GM19397 (cell line): Measurements from ENCODE around the gene ETV6.
"Not testable (repeated sequence)": the region's sequence is repeated elsewhere in the genome, so short reads cannot be mapped to it uniquely, and the experiment has no call there.

ENCODE experiments used
- ATAC-seq: cut with Tn5 transposase; IDR thresholded peaks from one replicate; pipeline ENCODE4 v1.9.1; 2021; ENCODE audit warnings: mild to moderate bottlenecking, moderate library complexity; ENCODE audit not compliant: unreplicated experiment

Gene ETV6

GRCh38 chr12:11904124-11904523 is 254.7 kb downstream of the ETV6 start:
- no peak for ATAC-seq

- no peak for ATAC-seq
These were observed 256.1 kb downstream of the ETV6 start for GRCh38 chr12:11905534-11905933.

DNA sequence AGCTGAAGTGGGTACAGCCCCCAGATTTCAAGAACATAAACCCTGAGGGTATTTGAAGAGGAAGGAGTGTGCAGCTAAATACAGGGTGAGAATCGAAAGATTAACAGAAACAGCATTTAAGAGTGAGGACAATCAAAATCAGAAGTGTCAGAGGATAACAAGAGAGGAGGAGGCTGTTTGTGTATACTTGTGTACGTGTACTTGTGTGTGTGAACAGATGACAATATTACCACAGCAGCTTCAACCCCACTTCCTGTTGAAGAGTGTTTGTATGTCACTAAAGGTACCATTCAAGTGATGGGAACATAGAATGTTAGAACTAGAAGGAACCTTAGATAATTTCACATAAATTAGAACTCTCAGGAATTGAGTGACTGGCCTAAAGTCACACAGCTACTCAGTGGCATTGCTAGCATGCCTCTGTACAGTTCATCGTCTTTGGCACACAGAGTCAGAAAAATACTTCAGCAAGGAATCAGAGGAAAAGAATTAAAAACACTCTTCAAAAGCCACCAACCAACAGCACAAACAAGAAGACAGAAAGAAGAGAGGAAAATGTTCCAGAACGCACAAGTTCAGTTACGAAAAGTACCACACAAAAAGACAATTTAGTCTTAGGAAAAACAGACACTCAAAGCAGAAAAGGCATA is 256.9 kb downstream of the ETV6 start:
- ATAC-seq, result no peak

- ATAC-seq, result no peak
These were observed 258.2 kb downstream of the ETV6 start for GRCh38 chr12:11907625-11908024.

GRCh38 chr12:11909406-11909805 is 259.9 kb downstream of the ETV6 start:
- ATAC-seq, result not testable (repeated sequence)

GRCh38 chr12:11916113-11916512 is 266.6 kb downstream of the ETV6 start:
- no peak for ATAC-seq

GRCh38 chr12:11916771-11917170 is 267.3 kb downstream of the ETV6 start:
- no peak for ATAC-seq

DNA sequence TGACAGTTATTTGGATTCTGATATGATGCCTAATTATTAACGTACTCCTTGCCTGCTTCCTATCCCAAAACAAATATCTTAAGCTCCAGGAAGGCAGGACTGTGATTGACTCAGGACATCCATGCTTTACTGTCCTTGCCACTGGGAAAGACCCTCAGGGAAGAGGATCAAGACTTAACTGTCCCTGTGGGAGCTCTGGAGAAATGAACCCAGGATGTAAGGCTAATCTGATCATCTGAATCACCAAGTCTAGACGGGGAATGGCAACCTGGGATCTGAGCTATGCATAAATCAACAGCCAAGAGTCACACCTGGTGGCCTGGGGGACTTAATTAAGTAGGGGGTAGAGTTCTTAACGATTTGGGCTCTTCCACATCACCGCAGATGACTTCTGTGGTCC is 268.0 kb downstream of the ETV6 start:
- ATAC-seq, result no peak

DNA sequence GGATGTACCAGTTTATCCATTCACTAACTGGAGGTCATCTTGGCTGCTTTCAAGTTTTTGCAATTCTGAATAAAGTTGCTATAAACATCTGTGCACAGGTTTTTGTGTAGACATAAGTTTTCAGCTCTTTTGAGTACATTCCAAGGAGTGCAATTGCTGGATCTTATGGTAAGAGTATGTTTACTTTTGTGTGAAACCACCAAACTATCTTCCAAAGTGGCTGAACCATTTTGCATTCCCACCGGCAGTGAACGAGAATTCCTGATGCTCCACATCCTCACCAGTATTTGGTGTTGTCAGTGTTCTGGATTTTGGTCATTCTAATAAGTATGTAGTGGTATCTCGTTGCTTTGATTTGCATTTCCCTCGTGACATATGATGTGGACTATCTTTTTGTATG is 270.8 kb downstream of the ETV6 start:
- ATAC-seq, result no peak

DNA sequence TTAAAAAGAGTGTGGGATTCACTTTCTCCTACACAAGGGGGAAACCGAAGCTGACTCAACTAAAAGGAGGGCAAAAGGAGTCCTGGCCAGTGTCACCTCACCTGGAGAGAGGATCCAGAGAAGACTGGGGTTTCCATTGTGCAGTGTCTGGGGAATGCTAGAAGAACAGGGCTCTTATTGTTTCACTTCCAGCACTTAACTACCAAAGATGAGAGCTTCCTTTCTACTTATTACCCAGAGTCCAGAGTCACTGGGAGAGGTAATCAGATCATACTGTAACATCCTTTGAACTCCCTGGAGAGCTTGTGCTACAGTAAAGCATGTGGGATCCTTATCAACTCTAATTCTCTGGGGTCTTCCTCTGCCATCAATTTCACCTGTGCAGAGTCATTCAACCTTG is 272.9 kb downstream of the ETV6 start:
- ATAC-seq, result no peak

GRCh38 chr12:11923067-11923466 is 273.6 kb downstream of the ETV6 start:
- no peak for ATAC-seq

DNA sequence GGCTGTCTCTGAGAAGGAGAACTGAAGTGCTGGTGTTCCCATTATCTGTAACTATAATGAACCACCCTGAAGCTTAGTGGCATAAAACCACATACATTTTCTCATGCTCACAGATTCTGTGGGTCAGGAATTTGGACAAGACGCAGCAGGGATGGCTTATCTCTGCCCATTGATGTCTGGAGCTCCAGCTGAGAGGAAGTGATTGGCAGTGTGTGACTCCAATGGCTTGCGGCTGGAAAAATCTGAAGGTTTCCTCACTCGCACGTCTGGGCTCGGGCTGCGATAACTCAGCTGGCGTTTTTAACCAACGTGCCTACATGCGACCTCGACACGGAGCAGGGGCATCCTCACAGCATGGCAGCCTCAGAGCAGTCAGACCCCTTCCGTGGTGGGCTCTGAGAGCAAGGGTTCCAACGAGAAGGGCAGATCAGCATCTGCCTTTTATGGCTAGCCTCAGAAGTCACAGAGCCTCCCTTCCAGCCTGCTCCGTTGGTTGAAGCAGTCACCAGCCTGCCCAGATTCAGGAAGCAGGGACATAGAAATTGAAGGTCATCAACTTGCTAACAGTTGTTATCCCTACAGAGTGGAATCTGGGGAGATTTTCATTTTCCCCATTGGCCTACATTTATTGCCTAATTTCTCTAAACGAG is 277.9 kb downstream of the ETV6 start:
- no peak for ATAC-seq

- no peak for ATAC-seq
These were observed 280.2 kb downstream of the ETV6 start for GRCh38 chr12:11929714-11930113.

DNA sequence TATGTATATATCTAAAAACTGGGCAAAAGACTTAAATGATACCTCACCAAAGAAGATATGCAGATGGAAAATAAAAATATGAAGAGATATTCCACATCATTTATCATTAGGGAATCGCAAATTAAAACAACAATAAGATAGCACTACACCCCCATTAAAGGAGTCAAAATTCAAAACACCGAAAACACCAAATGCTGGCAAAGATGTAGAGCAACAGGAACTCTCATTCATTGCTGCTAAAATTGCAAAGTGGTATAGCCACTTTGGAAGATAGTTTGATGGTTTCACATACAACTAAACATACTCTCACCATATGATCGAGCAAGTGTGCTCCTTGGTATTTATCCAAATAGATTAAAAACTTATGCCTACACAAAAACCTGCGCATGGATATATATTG is 289.7 kb downstream of the ETV6 start:
- ATAC-seq, result no peak

GRCh38 chr12:11941606-11942337 is 292.3 kb downstream of the ETV6 start:
- ATAC-seq, result no peak

DNA sequence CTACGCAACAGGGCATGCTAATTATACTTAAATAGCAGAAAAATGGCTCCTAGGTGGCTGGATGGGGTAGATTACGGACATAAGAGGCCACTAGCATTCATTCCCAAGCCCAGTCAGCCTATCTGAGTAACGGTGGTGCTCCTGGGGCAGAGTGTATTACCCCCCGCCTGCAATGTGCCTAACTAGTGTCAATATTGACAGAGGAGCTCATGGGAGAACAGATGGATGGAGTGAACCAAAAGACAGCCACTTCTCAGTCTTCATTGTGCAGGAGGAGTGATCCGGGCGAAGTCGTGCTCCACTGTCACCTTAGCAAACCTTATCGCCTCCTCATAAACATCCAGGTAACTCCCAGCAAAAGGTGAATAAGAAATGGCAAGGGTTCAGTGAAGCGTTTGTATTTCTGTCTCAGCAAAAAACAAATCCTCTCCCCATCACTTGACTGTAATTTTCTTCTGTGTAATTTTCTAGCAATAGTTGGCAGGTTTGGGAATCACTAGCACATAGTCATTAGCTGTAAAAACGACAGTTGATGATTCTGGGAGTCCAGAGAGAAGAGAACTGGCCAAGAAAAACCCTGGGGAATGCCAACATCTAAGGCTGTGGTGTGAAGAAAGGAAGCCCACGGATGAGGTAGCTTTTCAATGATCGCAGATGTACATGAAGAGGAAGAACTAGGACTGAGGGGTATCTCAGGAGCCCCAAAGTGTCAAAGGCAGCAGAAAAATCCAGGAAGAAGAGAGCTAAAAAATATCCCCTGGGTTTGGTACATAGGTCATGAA is 294.6 kb downstream of the ETV6 start:
- no peak for ATAC-seq
